HG02623 (cell line): Measurements from ENCODE around the gene UPK2.
A peak's percentile ranks its signal among the peaks of the same experiment; 100 is the strongest.

Experiments used
- ATAC-seq: cut with Tn5 transposase; IDR thresholded peaks from one replicate; pipeline ENCODE4 v1.9.1; 2021; ENCODE audit warnings: moderate library complexity; ENCODE audit not compliant: unreplicated experiment

The UPK2 gene

GRCh38 chr11:118917481-118918127 lies 38.5 kb upstream of the UPK2 start:
- no peak for ATAC-seq

- no peak for ATAC-seq
Observed at GRCh38 chr11:118918128-118918685, 37.9 kb upstream of the UPK2 start.

GRCh38 chr11:118918686-118919280 lies 37.3 kb upstream of the UPK2 start:
- ATAC-seq, result no peak

GRCh38 chr11:118921121-118921928 lies 34.8 kb upstream of the UPK2 start:
- ATAC-seq, result no peak

GRCh38 chr11:118921929-118922744 lies 34.0 kb upstream of the UPK2 start:
- no peak for ATAC-seq

GRCh38 chr11:118922745-118923627 lies 33.1 kb upstream of the UPK2 start:
- ATAC-seq, result no peak

GRCh38 chr11:118923721-118924587 lies 32.1 kb upstream of the UPK2 start:
- no peak for ATAC-seq

GRCh38 chr11:118924591-118925585 lies 31.2 kb upstream of the UPK2 start:
- no peak for ATAC-seq

GRCh38 chr11:118927554-118928100 lies 28.5 kb upstream of the UPK2 start:
- ATAC-seq, result no peak

- peak; percentile 31 for ATAC-seq
Observed at GRCh38 chr11:118928101-118928869, 27.8 kb upstream of the UPK2 start.

GRCh38 chr11:118928870-118929500 lies 27.1 kb upstream of the UPK2 start:
- ATAC-seq, result no peak

- ATAC-seq, result no peak
Observed at GRCh38 chr11:118929501-118930093, 26.5 kb upstream of the UPK2 start.

- no peak for ATAC-seq
Observed at GRCh38 chr11:118930094-118930712, 25.9 kb upstream of the UPK2 start.

GRCh38 chr11:118931571-118931970 lies 24.5 kb upstream of the UPK2 start:
- no peak for ATAC-seq

- ATAC-seq, result no peak
Observed at GRCh38 chr11:118933486-118933885, 22.6 kb upstream of the UPK2 start.
